Left cardiac atrium (tissue), 4 donors: ENCODE data around the gene FLYWCH2. TPM values are rescaled to one million over a fixed set of nuclear protein-coding genes. Genes with fewer than 3 reads are reported as not detected.
A peak's percentile ranks its signal among the peaks of the same experiment; 100 is the strongest.

ENCODE experiments used
- ATAC-seq, 2 donors: fragments of 200-7000 bp; cut with Tn5 transposase; one replicate each; pipeline ENCODE4 v1.9.1; 2020; ENCODE audit warnings: mild to moderate bottlenecking in 2 of 2, moderate library complexity in 2 of 2
- DNase-seq: peaks from one replicate; pipeline ENCODE4 v3.0.0-alpha.2; 2020
- intact Hi-C, 2 donors: fragments of 100-400 bp; cut with DNase I; formaldehyde crosslinking; loops; one replicate each; pipeline versions ENCODE4 v1.14.1 to v1.15.1; 2022 to 2023
- long read RNA-seq: library from polyadenylated mRNA; unstranded; transcript quantifications from one replicate; pipeline ENCODE4 v2.0.0, GENCODE V29; 2021
- total RNA-seq, 2 donors: library from RNA; stranded (reverse); fragmentation: NEBNext Ultra II Directional; extraction: Animal tissue kit (Norgen Biotek cat#: 25700); gene quantifications; one replicate each; pipeline ENCODE4 v1.2.1, GENCODE V29; 2021
- donor health status: DM: no; HTN: yes; CAD: no.
- donor health status: DM: no; HTN: yes; CAD: no; lungs with severe emphysema.
- donor health status: DM: yes; HTN: yes; CAD: no.
- donor health status: Dilated cardiomyopathy.

FLYWCH2 gene
- 10 to 100 TPM; 27.1 to 29.1 TPM for total RNA-seq
- long read RNA-seq, transcript FLYWCH2-202 (4 exons, 1,036 nt): major isoform, 21 of 26 reads
- long read RNA-seq, partial matches to known transcripts: 0 of 26 reads
- long read RNA-seq, other reads (novel, unspliced or antisense): 3 of 26 reads

GRCh38 chr16:2882650-2883457 lies at the start of gene FLYWCH2:
FLYWCH2 (plus strand) TSS chr16:2883215; CDS start chr16:2896450, 13,235 bp downstream.
- DNase-seq (peak; percentile 98), ATAC-seq (peak; percentile 97 to 98)
- intact Hi-C loops: loop anchor here in 1 of 2 donors (2.0 kb wide), 1 partner anchor 22 kb away; no protein-coding TSS in a partner anchor

DNA sequence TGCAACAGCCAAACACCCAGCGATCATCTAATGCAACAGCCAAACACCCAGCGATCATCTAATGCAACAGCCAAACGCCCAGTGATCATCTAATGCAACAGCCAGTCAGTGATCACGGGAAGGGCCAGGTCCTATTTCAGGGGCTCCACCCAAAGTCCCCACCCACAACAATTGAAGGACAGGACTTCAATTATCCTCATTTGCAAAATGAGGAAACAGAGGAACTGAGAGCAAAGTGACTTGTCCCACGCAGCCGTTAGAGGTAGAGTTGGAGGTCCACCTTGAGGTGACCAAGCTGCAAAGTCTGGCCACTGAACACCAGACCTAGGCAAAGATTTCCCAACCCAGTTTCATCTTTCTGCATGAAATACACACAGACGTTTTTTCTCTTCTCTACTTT lies 49.2 kb upstream of the FLYWCH2 start:
- no peak for ATAC-seq
- intact Hi-C loops: no loop called here
- DNase-seq: no peak

- intact Hi-C loops: no loop called here
- DNase-seq (no peak), ATAC-seq (no peak)
Measured at GRCh38 chr16:2834968-2835367, 48.0 kb upstream of the FLYWCH2 start.

DNA sequence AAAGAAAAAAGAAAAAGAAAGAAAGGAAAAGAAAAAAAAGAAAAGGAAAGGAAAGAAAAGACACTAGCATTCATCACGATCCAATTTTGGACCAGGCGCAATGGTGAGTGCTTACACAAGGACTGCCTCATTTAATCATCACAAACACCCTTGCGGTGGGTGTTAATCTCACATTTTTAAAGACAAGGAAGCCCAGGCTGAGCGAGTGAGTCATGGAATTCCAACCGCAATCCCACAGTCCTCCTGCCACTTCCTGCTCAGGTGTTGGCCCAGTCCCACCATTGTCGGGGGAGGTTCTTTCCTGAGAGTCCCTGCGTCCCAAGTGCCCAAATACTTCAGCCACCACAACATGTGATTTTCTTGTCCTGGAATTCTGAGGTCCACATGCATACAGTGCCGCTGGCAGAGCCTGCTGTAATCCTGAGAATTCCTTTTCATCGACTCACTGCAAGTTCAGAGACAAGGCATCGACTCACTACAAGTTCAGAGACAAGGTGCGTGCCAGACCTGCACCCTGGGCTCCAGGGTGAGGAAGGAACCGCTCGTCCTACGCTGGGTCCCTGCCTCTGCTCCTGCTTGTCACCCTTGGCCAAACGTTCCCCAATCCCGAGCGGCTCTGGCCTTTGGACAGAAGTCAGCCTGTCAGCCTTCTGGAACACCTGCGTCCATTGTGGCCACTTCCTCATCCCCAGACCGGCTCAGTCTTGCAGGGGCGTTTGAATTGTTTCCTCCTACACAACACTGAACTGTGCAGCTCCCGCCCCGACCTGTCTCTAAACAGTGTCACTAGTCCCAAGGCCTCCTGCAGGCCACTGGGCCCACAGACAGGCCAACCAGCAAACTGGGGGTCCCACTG lies 47.1 kb upstream of the FLYWCH2 start:
- ATAC-seq: peak in 1 of 2 donors; percentile 82
- intact Hi-C loops: no loop called here
- no peak for DNase-seq

DNA sequence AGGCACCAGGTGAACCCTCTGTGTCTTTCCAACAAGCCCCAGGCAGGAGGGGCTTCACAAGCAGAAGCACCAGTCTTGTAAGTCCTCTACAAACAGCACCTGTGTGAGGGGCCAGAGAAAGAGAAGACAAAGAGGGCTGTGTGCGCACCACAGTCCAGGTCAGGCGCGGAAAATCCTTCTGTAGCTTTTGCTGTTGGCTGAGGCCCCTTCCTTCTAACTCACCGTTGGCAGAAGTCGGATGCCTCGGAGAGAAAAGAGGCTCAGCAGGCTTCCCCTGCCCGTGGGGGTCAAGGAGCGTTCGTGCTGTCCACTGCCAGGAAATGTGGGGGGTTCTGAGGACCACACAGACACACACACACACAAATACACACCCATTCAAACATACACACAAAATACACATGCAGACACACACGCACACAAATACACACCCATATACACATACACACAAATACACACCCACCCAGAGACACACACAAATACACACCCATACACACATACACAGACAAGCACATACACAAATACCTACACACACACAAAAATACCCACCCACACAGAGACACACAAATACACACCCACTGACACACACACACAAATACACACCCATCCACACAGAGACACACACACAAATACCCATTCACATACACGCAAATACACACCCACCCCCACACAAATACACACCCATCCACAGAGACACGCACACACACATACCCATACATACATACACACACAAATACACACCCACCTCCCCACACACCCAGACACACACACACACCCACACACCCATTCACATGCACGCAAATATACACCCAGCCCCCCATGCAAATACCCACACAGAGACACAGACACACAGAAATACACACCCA lies 46.1 kb upstream of the FLYWCH2 start:
- DNase-seq: no peak
- ATAC-seq: no peak
- intact Hi-C loops: no loop called here

DNA sequence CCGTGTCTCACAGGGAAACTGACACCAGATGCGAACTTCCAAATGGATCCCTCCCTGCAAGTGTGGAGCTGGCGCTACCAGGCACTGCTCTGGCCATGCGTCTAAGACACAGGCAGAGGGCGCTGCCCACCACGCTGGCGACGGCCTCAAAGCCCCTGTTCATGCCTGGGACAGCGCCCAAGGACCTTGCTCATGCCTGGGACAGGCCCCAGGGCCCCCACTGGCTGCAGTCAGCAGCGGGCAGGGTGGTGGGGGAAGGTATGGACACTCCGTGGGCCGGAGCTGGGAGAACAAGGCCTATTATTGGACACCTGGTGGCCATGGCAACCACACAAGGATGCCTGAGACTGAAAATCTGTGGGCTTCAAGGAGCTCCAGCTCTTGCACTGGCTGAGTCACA lies 44.1 kb upstream of the FLYWCH2 start:
- ATAC-seq: peak; percentile 76 to 77
- intact Hi-C loops: no loop called here
- DNase-seq: peak; percentile 70

DNA sequence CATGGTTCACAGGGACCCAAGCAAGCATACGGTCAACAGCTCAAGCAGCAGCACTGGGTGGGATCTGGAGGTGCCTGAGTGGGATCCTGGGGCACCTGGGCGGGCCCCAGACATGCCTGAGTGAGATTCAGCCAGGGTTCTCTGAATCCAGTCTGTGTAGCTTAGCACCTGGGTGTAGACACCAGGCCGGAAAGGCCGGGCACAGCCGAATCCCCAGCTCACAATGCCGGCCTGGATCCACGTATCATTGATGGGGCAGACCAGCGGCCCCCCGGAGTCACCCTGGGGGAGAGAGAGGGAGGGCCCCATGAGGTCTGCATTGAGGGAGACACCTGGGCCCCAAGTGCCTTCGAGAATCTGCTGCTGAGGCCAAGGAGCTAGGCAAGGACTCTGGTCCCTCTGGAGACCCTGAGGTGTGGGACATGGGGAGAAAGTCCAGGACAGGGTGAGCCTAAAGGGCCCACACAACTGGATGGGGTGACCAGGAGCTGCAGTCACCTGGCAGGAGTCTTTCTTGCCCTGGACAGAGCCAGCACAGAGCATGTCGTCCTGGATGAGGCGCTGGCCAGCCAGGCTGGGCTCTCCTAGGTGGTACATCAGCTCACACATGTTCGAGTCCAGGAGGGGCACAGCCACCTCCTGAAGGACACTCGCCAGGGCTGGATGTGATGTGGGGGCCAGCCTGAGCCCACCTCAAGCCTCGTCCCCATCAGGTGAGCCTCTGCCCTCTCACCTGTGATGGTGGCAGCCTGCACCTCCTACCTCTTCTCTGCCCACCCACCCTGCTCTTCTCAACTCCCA lies 43.2 kb upstream of the FLYWCH2 start:
- ATAC-seq (no peak), DNase-seq (no peak)

GRCh38 chr16:2840914-2841313 lies 42.1 kb upstream of the FLYWCH2 start:
- intact Hi-C loops: no loop called here
- ATAC-seq (no peak), DNase-seq (no peak)

More for the DNA sequence above, 43.2 kb upstream of the FLYWCH2 start:
- intact Hi-C loops: no loop called here

DNA sequence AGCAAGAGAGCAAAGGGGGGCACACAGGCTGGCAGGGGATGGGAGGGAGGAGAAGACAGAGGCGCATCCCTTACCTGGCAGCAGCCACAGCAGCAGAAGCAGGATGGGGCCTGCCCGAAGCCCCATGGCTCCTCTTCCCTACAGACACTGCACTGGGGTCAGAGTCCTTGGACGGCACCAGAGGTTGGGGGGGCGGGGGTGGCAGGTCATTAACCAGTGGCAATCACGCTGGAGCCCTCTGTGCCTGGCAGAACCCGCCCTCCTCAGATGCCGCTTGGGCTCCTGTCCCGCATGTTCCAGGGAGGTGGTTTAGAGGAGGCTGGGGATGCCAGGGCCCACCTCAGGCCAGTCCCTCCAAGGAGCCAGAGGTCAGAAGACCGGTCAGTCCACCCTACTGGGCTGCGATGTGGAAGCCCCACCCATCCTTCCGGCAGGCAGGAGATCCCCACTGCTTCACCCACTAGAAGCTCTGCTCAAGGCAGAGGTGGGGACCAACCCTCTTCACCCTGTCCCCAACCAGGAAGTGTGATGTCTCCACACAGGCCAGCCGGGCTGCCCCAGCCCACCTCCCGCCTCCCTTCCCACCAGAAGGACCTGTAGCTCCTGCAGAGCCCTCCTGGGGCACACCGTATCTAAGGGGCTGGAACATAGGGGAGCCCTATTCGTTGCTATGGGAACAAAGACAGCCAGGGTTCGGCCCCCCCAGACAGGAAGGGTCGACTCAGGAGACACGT lies 41.2 kb upstream of the FLYWCH2 start:
- intact Hi-C loops: no loop called here
- DNase-seq: no peak
- no peak for ATAC-seq

DNA sequence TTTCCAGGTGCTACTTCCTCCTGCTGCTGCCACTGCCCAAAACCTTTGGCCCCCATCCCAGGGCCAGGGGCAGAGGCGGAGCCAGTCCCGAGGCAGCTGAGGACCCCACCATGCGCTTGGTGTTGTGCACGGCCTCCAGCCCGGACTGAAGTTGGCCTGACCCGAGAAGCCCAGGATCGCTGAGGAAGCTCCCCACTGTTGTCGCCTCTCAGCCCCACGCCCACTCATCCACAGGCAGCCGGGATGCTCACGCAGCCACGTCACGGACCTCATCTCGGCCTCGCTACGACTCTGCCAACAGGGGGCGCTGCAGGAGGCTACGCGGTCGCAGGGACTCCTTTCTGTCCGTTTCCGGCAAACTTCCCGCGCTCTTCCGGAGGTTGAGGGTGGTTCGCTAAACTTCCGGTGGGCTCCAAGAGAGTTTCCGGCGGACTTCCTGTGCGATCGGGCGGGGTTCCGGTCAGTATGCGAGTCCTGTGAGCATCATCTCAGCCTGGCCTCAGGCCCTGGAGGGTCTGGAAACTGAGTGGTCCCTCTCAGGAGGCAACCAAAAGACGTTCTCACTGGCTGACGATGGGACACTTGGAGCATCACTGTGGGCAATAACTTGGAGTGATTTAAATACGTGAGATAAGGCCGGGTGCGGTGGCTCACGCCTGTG lies 40.5 kb upstream of the FLYWCH2 start:
- intact Hi-C loops: no loop called here
- DNase-seq (peak; percentile 70), ATAC-seq (peak; percentile 41 to 46)

DNA sequence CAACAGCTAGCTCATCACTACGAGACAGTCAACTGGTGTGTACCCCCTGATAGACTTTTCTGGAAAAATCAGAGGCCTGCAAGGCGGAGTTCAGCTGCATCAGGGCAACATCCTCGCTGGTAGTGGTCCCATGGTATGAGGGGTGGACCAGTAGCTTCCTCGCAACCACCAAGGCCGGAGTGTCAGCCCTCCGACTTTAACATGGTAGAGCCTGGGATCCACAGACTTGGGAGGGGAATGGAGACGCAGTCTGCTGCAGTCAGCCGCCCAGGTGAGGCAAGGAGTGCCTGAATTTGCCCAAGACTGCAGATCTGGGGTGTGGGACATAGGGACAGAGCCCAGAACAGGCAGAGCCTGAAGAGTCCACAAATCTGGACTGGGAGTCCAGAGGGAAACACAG lies 39.5 kb upstream of the FLYWCH2 start:
- DNase-seq (no peak), ATAC-seq (no peak)
- intact Hi-C loops: no loop called here

DNA sequence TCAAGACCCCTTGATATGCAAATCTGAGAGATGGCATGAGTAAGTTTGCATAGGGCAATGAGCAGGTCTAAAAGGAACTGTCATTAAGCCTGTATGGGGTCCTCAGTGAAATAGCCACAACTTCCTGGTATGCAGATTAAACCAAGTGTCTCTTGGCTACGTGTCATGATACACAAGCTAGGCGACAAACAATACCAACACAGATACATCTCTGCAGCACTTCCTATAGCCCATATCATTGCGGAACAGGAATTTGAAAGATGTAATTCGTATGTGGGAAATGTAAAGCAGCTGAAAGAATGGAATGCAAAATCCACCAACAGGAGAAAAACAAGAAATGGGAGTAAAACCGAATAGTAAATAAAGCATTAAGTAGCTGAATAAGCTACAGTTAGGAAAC lies 37.9 kb upstream of the FLYWCH2 start:
- intact Hi-C loops: no loop called here
- ATAC-seq: no peak
- no peak for DNase-seq

- no peak for DNase-seq
- intact Hi-C loops: no loop called here
- no peak for ATAC-seq
Measured at GRCh38 chr16:2846511-2847310, 36.3 kb upstream of the FLYWCH2 start.

DNA sequence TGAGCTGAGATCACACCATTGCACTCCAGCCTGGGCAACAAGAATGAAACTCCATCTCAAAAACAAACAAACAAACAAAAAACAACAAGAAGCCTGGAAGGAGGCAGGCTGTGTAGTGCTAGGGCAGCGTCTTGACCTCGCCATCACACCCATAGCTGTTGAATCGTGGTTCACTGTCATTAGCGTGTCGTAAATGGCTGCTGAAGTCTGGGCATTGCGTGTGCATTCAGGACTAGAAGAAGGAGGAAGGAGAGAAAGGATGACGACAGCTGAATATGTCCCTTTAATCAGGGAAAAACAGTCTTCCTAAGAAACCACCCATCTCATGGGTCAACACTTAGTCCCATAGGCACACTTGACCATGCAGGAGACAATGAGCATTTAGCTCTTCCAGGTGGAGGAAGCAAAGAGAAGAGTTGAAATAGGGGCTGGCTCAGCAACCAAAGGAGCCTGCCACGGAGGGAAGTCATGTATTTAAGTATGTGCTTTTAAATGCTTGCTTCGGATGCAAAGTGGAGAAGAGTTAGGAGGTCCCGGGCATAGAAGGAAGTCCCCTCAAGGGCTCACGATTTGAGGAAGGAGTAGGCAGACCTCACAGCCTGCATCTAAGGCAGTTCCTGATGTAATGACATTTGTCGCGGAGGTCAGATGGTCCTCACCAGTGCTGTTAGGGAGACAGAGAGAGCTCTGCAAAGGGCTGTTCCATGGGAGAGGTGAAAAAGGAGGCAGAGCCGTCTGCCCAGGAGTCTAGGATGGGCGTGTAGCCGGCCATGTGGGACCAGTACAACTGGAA lies 33.9 kb upstream of the FLYWCH2 start:
- ATAC-seq (no peak), DNase-seq (no peak)
- intact Hi-C loops: no loop called here

GRCh38 chr16:2852003-2852730 lies 30.8 kb upstream of the FLYWCH2 start:
- no peak for ATAC-seq
- intact Hi-C loops: no loop called here
- no peak for DNase-seq
